Calu3 (cell line): ENCODE data around the gene SPRYD7. TPM values are rescaled to one million over a fixed set of nuclear protein-coding genes. Genes with fewer than 3 reads are reported as not detected.

ENCODE experiments used
- BruUV-seq: library from RNA; stranded (reverse); fragments of 400-500 nt; replicated peaks from 2 replicates; lab custom pipeline; 2021; lab: Mats Ljungman, UMichigan
- CTCF ChIA-PET: fragments of 300-600 bp; sonication (Branson Sonifier 250); formaldehyde crosslinking; loops from one replicate; lab custom pipeline; 2022; ENCODE audit warnings: antibody characterized with exemption; lab: Charles Lee
- DNase-seq: peaks from one replicate; pipeline ENCODE4 v3.0.0; 2022
- H3K27ac Mint-ChIP-seq: one replicate; pipeline ENCODE4 v1.8.0; 2022; ENCODE audit warnings: mixed read lengths; ENCODE audit not compliant: unreplicated experiment
- H3K27me3 Mint-ChIP-seq: one replicate; pipeline ENCODE4 v1.8.0; 2022; ENCODE audit warnings: mixed read lengths; ENCODE audit not compliant: unreplicated experiment
- H3K36me3 Mint-ChIP-seq: one replicate; pipeline ENCODE4 v1.8.0; 2022; ENCODE audit warnings: mild to moderate bottlenecking, moderate library complexity, mixed read lengths; ENCODE audit not compliant: insufficient read depth, unreplicated experiment
- H3K4me1 Mint-ChIP-seq: one replicate; pipeline ENCODE4 v1.8.0; 2022; ENCODE audit warnings: mild to moderate bottlenecking, low read depth, mixed read lengths; ENCODE audit not compliant: unreplicated experiment
- H3K4me3 Mint-ChIP-seq: one replicate; pipeline ENCODE4 v1.8.0; 2022; ENCODE audit warnings: mild to moderate bottlenecking, low read depth, moderate library complexity, mixed read lengths; ENCODE audit not compliant: unreplicated experiment
- H3K9me3 Mint-ChIP-seq: one replicate; pipeline ENCODE4 v1.8.0; 2022; ENCODE audit warnings: low read depth, mixed read lengths; ENCODE audit not compliant: unreplicated experiment
- CTCF ChIP-seq: fragments of 200-600 bp; IDR thresholded peaks from one replicate; pipeline ENCODE4 v1.8.0; 2022; ENCODE audit warnings: antibody characterized with exemption; ENCODE audit not compliant: unreplicated experiment
- intact Hi-C: fragments of 100-400 bp; cut with micrococcal nuclease; formaldehyde crosslinking; loops from one replicate; pipeline ENCODE4 v1.10.0; 2022; ENCODE audit not compliant: unreplicated experiment
- total RNA-seq: library from RNA; stranded (reverse); gene quantifications from 2 replicates; pipeline ENCODE4 v1.2.3, GENCODE V29; 2022

Gene SPRYD7
- total RNA-seq, 1 experiment from 2014 or later: 5.6 TPM

- TF ChIP-seq CTCF: no peak
- H3K27ac Mint-ChIP-seq: no peak overlapping the region
- no peaks in the 10 kb centered on the region for H3K4me1 Mint-ChIP-seq
- CTCF ChIA-PET: interaction anchor here (0.6 kb wide), 1 partner anchor 58 kb away, joined by 3 read pairs; no protein-coding TSS in a partner anchor
- H3K9me3 Mint-ChIP-seq: peaks cover 2% of the 10 kb centered on the region
- intact Hi-C loops: no loop called here
- H3K36me3 Mint-ChIP-seq: no peaks in the 10 kb centered on the region
- no peak for DNase-seq
- H3K27me3 Mint-ChIP-seq: no peaks in the 10 kb centered on the region
- no peak overlapping the region for H3K4me3 Mint-ChIP-seq
- BruUV-seq: no TSS peak
Measured at GRCh38 chr13:49897713-49898112, 38.4 kb downstream of the SPRYD7 start.

GRCh38 chr13:49895826-49896225 lies 40.3 kb downstream of the SPRYD7 start:
- intact Hi-C loops: no loop called here
- H3K36me3 Mint-ChIP-seq: no peaks in the 10 kb centered on the region
- H3K4me3 Mint-ChIP-seq: no peak overlapping the region
- CTCF ChIA-PET: no interaction called here
- TF ChIP-seq CTCF: no peak
- no peak for DNase-seq
- H3K27me3 Mint-ChIP-seq: no peaks in the 10 kb centered on the region
- no TSS peak for BruUV-seq
- H3K4me1 Mint-ChIP-seq: no peaks in the 10 kb centered on the region
- H3K9me3 Mint-ChIP-seq: peaks cover 2% of the 10 kb centered on the region
- no peak overlapping the region for H3K27ac Mint-ChIP-seq

- CTCF ChIA-PET: interaction anchor here (0.5 to 0.6 kb wide), 2 partner anchors 14 to 618 kb away, joined by 3 read pairs; no protein-coding TSS in a partner anchor
- no TSS peak for BruUV-seq
Measured at GRCh38 chr13:49893591-49893990, 42.5 kb downstream of the SPRYD7 start.

DNA sequence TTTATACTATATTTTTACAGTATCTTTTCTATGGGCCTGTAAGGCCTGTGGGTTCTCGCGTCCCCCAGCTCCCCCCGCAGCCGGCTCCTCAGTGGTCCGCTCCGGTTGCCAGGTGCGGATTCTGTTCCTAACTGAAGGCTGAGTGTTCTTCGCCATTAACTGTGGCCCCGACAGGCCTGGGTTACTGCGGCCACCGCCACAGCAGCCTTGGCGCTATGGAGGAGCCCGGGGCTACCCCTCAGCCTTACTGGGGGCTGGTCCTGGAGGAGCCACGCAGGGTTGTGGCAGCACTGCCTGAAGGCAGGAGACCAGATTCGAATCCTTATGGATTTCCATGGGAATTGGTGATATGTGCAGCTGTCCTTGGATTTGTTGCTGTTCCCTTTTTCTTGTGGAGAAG lies 45.8 kb downstream of the SPRYD7 start:
- no peak overlapping the region for H3K4me3 Mint-ChIP-seq

More at GRCh38 chr13:49893591-49893990, 42.5 kb downstream of the SPRYD7 start:
- no peak overlapping the region for H3K27ac Mint-ChIP-seq
- H3K27me3 Mint-ChIP-seq: no peaks in the 10 kb centered on the region
- H3K9me3 Mint-ChIP-seq: peaks cover 2% of the 10 kb centered on the region
- no peak overlapping the region for H3K4me3 Mint-ChIP-seq
- no peaks in the 10 kb centered on the region for H3K36me3 Mint-ChIP-seq
- TF ChIP-seq CTCF: no peak
- H3K4me1 Mint-ChIP-seq: no peaks in the 10 kb centered on the region
- intact Hi-C loops: no loop called here
- no peak for DNase-seq

More for the DNA sequence above, 45.8 kb downstream of the SPRYD7 start:
- intact Hi-C loops: no loop called here
- no peaks in the 10 kb centered on the region for H3K4me1 Mint-ChIP-seq
- no peak overlapping the region for H3K27ac Mint-ChIP-seq
- H3K27me3 Mint-ChIP-seq: no peaks in the 10 kb centered on the region
- CTCF ChIA-PET: interaction anchor here (0.6 kb wide), 1 partner anchor 13 kb away, joined by 4 read pairs; no protein-coding TSS in a partner anchor
- no peaks in the 10 kb centered on the region for H3K9me3 Mint-ChIP-seq
- TF ChIP-seq CTCF: no peak
- no peak for DNase-seq
- BruUV-seq: no TSS peak
- no peaks in the 10 kb centered on the region for H3K36me3 Mint-ChIP-seq
